ENCODE results near the gene NCAPD2. TPM values are rescaled to one million over a fixed set of nuclear protein-coding genes. Genes with fewer than 3 reads are reported as not detected.

Gene NCAPD2
- total RNA-seq, 1 experiment from 2014 or later: 114 TPM

- Histone ChIP-seq H3K27ac (ENCODE audit: insufficient read length, low read depth, low read length) (no peak overlapping the region), H3K4me2 (ENCODE audit: insufficient read depth, insufficient read length, low read length) (no peak overlapping the region), H4K8ac (replicated peaks; ENCODE audit: insufficient read length, low read depth, low read length) (no peak overlapping the region), H3K14ac (ENCODE audit: insufficient read depth, low read length) (no peak overlapping the region), H3K27me3 (ENCODE audit: insufficient read depth, low read length) (no peaks in the 10 kb centered on the region), H3T11ph (ENCODE audit: low read length) (no peak overlapping the region), H3K23me2 (ENCODE audit: insufficient read length, low read depth, low read length, poor library complexity, severe bottlenecking) (peaks cover 11% of the 10 kb centered on the region), H3K18ac (ENCODE audit: insufficient read length, low read depth, low read length) (no peak overlapping the region), H2AK5ac (ENCODE audit: insufficient read length, low read length) (no peak overlapping the region), H4K20me1 (ENCODE audit: control insufficient read depth, insufficient read depth, insufficient read length) (no peaks in the 10 kb centered on the region), H2BK20ac (ENCODE audit: low read depth, low read length, poor library complexity, severe bottlenecking) (no peak overlapping the region), H4K5ac (ENCODE audit: insufficient read length, low read depth, low read length) (no peak overlapping the region), H3K79me2 (ENCODE audit: insufficient read depth, low read length) (peaks cover 10% of the 10 kb centered on the region; the same call in 1 of the 2 replicates), H2BK5ac (ENCODE audit: insufficient read length, low read length) (no peak overlapping the region), H4K91ac (ENCODE audit: insufficient read length, low read depth, low read length) (no peak overlapping the region), H3K4ac (ENCODE audit: low read depth, low read length) (no peak overlapping the region), H2AFZ (ENCODE audit: low read length) (no peak overlapping the region), H2BK12ac (ENCODE audit: insufficient read length, low read depth, low read length) (no peak overlapping the region), H3K79me1 (ENCODE audit: insufficient read depth, low read depth, low read length, poor library complexity, severe bottlenecking) (peaks cover 3% of the 10 kb centered on the region), H2BK120ac (ENCODE audit: low read depth, low read length, poor library complexity, severe bottlenecking) (no peak overlapping the region), H3K9me3 (ENCODE audit: control insufficient read depth, low read depth, low read length) (no peaks in the 10 kb centered on the region), H3K56ac (ENCODE audit: insufficient read length, low read depth, low read length) (no peak overlapping the region), H3K9ac (ENCODE audit: extremely low read depth, insufficient read length, low read length) (no peak overlapping the region), H2BK15ac (ENCODE audit: low read depth, low read length) (no peak overlapping the region), H3K4me1 (ENCODE audit: insufficient read depth, low read length) (peaks cover 2% of the 10 kb centered on the region; the same call in 1 of the 2 replicates), H3K23ac (ENCODE audit: insufficient read length, low read depth, low read length) (no peak overlapping the region)
- no peaks in the 10 kb centered on the region for H3K27me3 Mint-ChIP-seq (ENCODE audit: low read depth)
- H3K4me3 Mint-ChIP-seq: peak overlapping the region; percentile 48 to 87; a peak in 3 of 5 replicates
- no peak overlapping the region for H3K27ac Mint-ChIP-seq
- peaks cover 9 to 44% (median 24%) of the 10 kb centered on the region in 3 experiments; a peak in 5 of 7 replicates for H3K36me3 Mint-ChIP-seq (ENCODE audit: insufficient read depth in 1 of 3, low read depth in 3 of 3)
- DNase-seq: no peak
- H3K4me1 Mint-ChIP-seq: peaks cover 27 to 38% of the 10 kb centered on the region in 2 experiments
- H3K9me3 Mint-ChIP-seq: no peaks in the 10 kb centered on the region
- TF ChIP-seq CTCF (conservative IDR thresholded peaks at IDR 0.05): no peak
- no CpG with 5 or more reads among the region's 15 CpGs for WGBS (ENCODE audit: extremely low coverage, insufficient read length, low lambda C conversion rate)
Observed at GRCh38 chr12:6553051-6553868, 59.4 kb downstream of the NCAPD2 start.

Data from H9 (cell line).